Activated naive CD8-positive, alpha-beta T cell treated with anti-CD3 and anti-CD28 coated beads, Interleukin-2, amount 50 U/mL, for 24 hours (primary cell): ENCODE results near the gene CCN6.
"Not testable (repeated sequence)": the region's sequence is repeated elsewhere in the genome, so short reads cannot be mapped to it uniquely, and the experiment has no call there.

Experiments used
- ATAC-seq: fragments of 150-1000 bp; cut with Tn5 transposase; one replicate; pipeline ENCODE4 v1.10.0; 2021
- DNase-seq: peaks from one replicate; pipeline ENCODE4 v3.0.0; 2021
- H3K27ac Mint-ChIP-seq: one replicate; pipeline ENCODE4 v1.8.0; 2021; ENCODE audit warnings: mild to moderate bottlenecking, mixed read lengths
- H3K27me3 Mint-ChIP-seq: one replicate; pipeline ENCODE4 v1.8.0; 2021; ENCODE audit warnings: mixed read lengths
- H3K36me3 Mint-ChIP-seq: one replicate; pipeline ENCODE4 v1.8.0; 2021; ENCODE audit warnings: low read depth, mixed read lengths
- H3K4me1 Mint-ChIP-seq: one replicate; pipeline ENCODE4 v1.8.0; 2021; ENCODE audit warnings: mixed read lengths
- H3K4me3 Mint-ChIP-seq: one replicate; pipeline ENCODE4 v1.8.0; 2021; ENCODE audit warnings: mild to moderate bottlenecking, moderate library complexity, mixed read lengths
- H3K9me3 Mint-ChIP-seq: one replicate; pipeline ENCODE4 v1.8.0; 2021; ENCODE audit warnings: mixed read lengths

The CCN6 gene

DNA sequence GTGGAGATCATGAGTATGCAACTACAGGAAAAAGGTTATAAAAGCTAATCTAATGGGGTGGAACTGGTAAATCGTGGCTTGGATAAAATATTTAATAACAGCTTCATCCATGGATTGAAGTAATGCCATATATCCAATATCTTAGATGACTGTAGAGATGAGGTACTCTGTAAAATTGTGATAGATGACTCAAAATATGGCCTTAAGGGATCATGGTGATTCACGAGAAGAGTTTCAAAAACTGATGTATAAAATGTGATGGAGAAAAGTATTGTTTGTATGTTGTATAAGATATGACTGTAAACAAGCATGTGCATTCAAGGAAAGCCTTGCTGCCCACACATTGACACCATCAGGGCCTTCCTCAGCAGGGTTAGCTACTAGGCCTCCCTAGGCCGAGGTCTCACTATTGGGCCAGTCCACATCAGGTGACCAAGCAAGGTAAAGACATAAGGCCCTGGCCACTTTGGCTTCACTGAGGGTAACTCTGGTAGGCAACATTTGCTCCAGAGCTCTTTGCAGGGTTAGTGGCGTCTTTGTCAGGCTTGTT, 17.7 kb upstream of the CCN6 start:
- Mint-ChIP-seq H3K27me3 (no peaks in the 10 kb centered on the region), H3K27ac (peak overlapping the region; percentile 96), H3K4me1 (peaks cover 87% of the 10 kb centered on the region), H3K36me3 (peaks cover 2% of the 10 kb centered on the region), H3K4me3 (peak overlapping the region; percentile 53), H3K9me3 (no peaks in the 10 kb centered on the region)
- no peak for DNase-seq
- ATAC-seq, result peak; percentile 48

DNA sequence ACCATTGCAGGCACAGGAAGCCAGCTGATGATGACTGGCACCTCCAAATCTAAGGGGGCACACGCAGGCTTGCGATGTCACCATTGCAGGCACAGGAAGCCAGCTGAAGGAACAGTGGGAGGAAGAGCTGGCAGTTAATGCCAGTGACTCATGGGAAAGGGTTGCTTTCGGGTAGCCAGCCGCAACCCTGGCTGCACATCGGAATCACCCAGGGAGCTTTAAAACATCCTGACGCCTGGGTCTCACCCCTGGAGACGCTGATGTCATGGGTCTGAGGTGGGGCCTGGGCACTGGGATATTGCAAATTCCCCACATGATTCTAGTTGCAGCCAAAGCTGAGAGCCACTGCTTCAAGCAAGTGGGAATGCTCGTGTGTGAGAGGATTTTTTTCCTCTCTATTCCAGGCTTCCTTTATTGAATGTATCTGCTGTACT, 16.1 kb upstream of the CCN6 start:
- Mint-ChIP-seq H3K4me1 (peaks cover 87% of the 10 kb centered on the region), H3K27ac (peak overlapping the region; percentile 65), H3K27me3 (no peaks in the 10 kb centered on the region), H3K4me3 (no peak overlapping the region), H3K36me3 (peaks cover 2% of the 10 kb centered on the region), H3K9me3 (no peaks in the 10 kb centered on the region)
- ATAC-seq (peak; percentile 50), DNase-seq (peak; percentile 45)

DNA sequence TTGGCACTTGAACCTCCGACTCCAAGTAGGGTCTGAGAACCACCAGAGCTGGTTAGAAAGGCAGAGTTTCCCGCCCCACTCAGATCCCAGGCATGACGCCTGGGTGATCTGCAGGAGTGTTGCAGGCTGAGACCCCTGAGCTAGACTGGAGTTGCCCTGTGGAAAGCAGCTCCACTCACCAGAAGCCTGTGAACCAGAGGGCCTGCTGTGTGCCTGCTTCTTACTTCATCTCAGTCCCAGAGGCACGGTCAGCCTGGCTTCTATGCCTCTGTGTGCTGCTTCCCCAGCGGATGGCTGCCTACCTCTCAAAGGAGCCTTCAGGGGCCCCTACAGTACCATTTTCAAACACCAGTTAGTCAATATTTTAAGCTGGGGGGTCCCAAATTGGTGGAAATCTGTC, 15.6 kb upstream of the CCN6 start:
- no peak for DNase-seq
- Mint-ChIP-seq H3K36me3 (peaks cover 2% of the 10 kb centered on the region), H3K9me3 (no peaks in the 10 kb centered on the region), H3K4me3 (no peak overlapping the region), H3K4me1 (peaks cover 87% of the 10 kb centered on the region), H3K27me3 (no peaks in the 10 kb centered on the region), H3K27ac (peak overlapping the region; percentile 65)
- no peak for ATAC-seq

DNA sequence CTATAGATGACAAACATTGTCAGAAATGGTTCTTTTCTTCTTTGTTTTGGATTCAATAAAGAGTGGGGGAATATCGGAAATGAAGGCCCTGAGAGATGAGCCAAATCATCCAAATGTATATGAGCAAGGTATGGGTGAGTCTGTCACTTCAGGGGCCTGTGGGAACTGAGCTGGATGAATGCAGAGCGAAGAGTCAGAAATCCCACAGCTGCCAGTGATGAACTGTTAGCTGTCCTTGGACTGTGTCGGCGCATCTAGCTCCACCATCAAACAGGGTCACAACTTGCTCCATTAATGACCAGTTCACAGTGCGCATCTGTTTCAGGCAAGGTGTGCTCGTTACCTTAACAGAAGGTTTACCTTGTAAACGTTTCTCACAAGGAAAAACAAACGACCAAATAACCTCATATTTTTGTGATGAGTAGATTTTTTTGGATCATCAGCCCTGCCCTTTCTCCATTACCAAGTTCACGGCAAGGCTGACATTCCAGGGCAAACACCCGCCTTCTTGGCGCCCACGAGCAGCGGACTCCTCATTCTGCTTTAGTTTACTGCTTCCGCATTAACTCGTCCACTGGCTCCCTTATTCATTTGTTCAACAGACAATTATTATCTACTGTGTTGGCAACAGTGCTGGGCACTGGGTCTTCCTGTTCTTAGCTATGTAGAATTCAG, 15.0 kb upstream of the CCN6 start:
- Mint-ChIP-seq H3K4me3 (no peak overlapping the region), H3K27ac (no peak overlapping the region), H3K36me3 (peaks cover 2% of the 10 kb centered on the region), H3K4me1 (peaks cover 84% of the 10 kb centered on the region), H3K9me3 (no peaks in the 10 kb centered on the region), H3K27me3 (no peaks in the 10 kb centered on the region)
- DNase-seq (no peak), ATAC-seq (no peak)

DNA sequence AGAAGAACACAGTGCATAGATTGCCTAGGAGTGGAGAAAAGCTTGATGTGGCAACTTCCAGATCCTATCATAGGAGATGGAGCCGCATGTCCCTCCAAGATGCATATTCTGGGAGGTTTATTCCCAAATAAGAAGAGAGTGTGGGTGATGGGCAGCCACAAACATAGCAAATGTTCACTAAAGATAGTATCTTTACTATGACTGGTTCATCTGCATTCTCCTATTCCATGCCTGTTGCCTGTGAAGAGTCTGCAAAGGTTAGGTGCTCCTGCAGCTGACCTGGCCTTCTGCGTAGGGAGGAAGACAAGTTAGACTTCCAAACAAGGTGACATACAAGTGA, 14.5 kb upstream of the CCN6 start:
- H3K27ac Mint-ChIP-seq, result no peak overlapping the region
- peaks cover 84% of the 10 kb centered on the region for H3K4me1 Mint-ChIP-seq
- DNase-seq (no peak), ATAC-seq (no peak)
- H3K9me3 Mint-ChIP-seq, result no peaks in the 10 kb centered on the region
- no peak overlapping the region for H3K4me3 Mint-ChIP-seq
- peaks cover 2% of the 10 kb centered on the region for H3K36me3 Mint-ChIP-seq
- no peaks in the 10 kb centered on the region for H3K27me3 Mint-ChIP-seq

DNA sequence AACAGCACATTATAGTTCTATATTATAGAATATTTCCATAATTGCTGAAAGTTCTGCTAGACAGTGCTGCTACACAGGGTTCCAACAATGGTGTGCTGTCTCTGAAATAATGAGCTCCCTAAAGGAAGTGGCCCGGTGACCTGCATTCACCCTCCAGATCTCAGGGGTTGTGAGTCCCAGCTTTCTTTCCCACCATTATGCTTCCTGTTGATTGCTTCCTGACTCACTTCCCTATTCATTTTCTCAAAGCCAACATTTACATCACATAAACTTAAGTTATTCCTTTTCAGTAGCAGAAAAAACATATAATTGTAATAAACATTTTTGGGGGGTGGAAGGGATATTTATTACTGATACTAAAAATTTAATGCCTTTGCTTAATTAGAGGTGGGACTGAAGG, 12.9 kb upstream of the CCN6 start:
- peak overlapping the region; percentile 94 for H3K27ac Mint-ChIP-seq
- no peaks in the 10 kb centered on the region for H3K27me3 Mint-ChIP-seq
- H3K36me3 Mint-ChIP-seq, result peaks cover 2% of the 10 kb centered on the region
- no peak overlapping the region for H3K4me3 Mint-ChIP-seq
- peaks cover 73% of the 10 kb centered on the region for H3K4me1 Mint-ChIP-seq
- ATAC-seq, result no peak
- DNase-seq, result no peak
- no peaks in the 10 kb centered on the region for H3K9me3 Mint-ChIP-seq

DNA sequence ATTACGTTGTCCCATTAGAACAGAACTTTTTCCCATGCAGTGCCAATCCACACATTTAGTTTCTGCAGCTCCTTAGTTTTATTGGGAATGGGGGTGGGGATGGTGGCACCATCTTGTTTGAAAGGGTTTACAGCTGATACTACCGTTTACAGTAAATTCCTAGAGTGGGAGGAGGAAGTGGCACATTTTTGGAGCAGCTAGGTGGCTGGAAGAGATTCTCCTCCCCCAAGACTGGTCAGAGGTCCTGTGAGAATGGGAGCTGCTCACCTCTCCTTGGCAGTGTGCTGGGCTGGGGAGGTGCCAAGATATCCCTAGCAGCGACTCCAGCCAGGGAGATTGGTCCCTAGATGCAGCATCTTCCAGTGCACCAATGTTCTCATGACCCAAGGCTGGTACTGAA, 12.4 kb upstream of the CCN6 start:
- H3K27ac Mint-ChIP-seq, result peak overlapping the region; percentile 94
- ATAC-seq (no peak), DNase-seq (no peak)
- no peaks in the 10 kb centered on the region for H3K27me3 Mint-ChIP-seq
- peaks cover under 1% of the 10 kb centered on the region for H3K36me3 Mint-ChIP-seq
- no peaks in the 10 kb centered on the region for H3K9me3 Mint-ChIP-seq
- H3K4me1 Mint-ChIP-seq, result peaks cover 67% of the 10 kb centered on the region
- no peak overlapping the region for H3K4me3 Mint-ChIP-seq

DNA sequence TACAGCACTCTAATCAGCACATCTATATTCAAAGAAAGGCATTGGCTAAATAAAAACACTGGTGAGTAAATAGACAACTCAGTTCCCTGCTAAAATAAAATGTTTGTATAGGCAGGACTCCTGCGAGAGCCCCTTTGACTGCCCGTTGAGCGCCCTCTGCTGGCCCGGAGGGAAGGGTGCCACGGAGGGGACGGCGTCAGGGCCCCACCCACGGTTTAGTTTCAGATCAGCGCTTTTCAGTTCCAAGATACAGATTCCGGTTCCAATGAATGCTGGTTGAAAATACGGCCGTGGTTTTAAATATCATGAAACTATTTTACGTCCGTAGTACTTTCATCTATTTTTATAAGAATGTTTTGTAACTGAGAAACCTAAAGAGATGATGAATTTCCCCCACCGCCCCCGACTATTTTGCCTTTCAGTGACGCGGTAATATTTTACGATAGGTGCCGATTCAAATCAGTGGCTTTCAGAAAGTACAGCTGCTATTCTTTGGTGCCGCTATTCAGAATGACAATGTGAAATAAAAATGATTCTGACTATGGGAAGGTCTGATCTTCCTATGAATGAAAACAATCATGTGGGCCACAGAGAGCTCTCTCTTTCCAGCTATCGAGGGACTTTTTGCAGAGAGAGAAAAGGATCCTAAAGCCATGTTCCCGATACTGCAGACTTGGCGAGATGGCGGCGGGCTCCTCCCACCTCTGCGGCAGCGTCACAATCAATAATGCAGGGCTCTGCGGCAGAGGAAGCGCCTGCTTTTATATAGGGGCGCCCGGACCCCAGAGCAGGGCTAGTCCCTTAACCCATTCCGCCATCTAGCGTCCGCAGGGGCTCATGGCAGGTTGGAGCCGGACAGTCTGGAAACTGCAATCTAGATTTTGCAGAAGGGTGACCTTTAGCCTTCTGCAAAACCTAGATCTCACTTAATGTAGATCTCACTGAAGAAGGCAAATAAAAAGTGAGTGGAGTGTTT, 10.6 kb upstream of the CCN6 start:
- DNase-seq (peak; percentile 95), ATAC-seq (peak; percentile 97)
- Mint-ChIP-seq H3K4me1 (peaks cover 50% of the 10 kb centered on the region), H3K27ac (peak overlapping the region; percentile 94), H3K9me3 (no peaks in the 10 kb centered on the region), H3K4me3 (peak overlapping the region; percentile 86), H3K27me3 (no peaks in the 10 kb centered on the region), H3K36me3 (no peaks in the 10 kb centered on the region)

DNA sequence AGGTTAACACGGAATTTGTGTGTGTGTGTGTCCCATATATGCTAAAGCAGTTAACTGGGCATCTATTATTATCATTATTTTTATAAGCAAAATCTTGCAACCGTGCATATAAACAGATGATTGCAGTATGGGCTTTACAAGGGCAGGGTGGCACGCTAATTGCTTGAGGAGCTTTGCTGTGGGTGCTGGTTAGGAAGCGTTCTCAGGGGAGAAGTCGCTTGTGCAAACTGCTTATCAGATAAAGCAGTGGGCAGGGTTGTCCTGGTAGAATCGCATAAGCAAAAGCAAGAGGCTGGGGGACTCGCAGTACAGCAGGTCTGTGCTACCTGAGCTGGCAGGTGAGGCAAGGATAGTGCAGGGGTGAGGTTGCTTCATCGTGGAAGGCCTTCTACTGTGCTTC, 9.7 kb upstream of the CCN6 start:
- no peaks in the 10 kb centered on the region for H3K36me3 Mint-ChIP-seq
- H3K27ac Mint-ChIP-seq, result peak overlapping the region; percentile 94
- H3K4me1 Mint-ChIP-seq, result peaks cover 44% of the 10 kb centered on the region
- H3K27me3 Mint-ChIP-seq, result no peaks in the 10 kb centered on the region
- peak overlapping the region; percentile 86 for H3K4me3 Mint-ChIP-seq
- no peaks in the 10 kb centered on the region for H3K9me3 Mint-ChIP-seq
- ATAC-seq (no peak), DNase-seq (no peak)

DNA sequence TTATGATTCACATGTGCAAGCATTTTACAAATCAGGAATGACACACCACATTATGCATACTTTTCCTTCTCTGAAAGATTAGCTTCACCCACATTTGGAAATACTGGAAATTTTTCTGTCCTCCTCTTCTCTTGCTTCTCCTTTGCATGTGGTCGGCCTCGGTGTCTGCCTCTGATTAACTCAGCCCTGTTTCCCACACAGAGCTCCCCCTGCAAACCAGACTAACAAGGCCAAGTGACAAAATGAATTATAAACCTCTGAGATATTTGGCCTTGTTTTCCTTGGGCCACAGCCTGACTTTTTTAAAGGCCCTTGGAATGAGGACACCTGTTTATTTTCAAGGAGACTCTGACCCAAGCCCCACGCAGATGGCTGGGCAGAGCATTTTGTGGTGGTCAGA, 9.0 kb upstream of the CCN6 start:
- Mint-ChIP-seq H3K27me3 (no peaks in the 10 kb centered on the region), H3K36me3 (no peaks in the 10 kb centered on the region)

DNA sequence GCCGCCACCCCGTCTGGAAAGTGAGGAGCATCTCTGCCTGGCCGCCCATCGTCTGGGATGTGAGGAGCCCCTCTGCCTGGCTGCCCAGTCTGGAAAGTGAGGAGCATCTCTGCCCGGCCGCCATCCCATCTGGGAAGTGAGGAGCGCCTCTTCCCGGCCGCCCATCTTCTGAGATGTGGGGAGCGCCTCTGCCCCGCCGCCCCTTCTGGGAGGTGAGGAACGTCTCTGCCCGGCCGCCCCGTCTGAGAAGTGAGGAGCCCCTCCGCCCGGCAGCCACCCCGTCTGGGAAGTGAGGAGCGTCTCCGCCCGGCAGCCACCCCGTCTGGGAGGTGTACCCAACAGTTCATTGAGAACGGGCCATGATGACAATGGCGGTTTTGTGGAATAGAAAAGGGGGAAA, 6.4 kb upstream of the CCN6 start:
- H3K4me1 Mint-ChIP-seq, result peaks cover 16% of the 10 kb centered on the region
- H3K27me3 Mint-ChIP-seq, DNase-seq, H3K36me3 Mint-ChIP-seq, H3K4me3 Mint-ChIP-seq, ATAC-seq, H3K27ac Mint-ChIP-seq, H3K9me3 Mint-ChIP-seq: not testable (repeated sequence)

More for the DNA sequence above, 9.0 kb upstream of the CCN6 start:
- H3K4me3 Mint-ChIP-seq, result no peak overlapping the region
- no peaks in the 10 kb centered on the region for H3K9me3 Mint-ChIP-seq
- no peak overlapping the region for H3K27ac Mint-ChIP-seq
- DNase-seq (no peak), ATAC-seq (no peak)
- H3K4me1 Mint-ChIP-seq, result peaks cover 39% of the 10 kb centered on the region

DNA sequence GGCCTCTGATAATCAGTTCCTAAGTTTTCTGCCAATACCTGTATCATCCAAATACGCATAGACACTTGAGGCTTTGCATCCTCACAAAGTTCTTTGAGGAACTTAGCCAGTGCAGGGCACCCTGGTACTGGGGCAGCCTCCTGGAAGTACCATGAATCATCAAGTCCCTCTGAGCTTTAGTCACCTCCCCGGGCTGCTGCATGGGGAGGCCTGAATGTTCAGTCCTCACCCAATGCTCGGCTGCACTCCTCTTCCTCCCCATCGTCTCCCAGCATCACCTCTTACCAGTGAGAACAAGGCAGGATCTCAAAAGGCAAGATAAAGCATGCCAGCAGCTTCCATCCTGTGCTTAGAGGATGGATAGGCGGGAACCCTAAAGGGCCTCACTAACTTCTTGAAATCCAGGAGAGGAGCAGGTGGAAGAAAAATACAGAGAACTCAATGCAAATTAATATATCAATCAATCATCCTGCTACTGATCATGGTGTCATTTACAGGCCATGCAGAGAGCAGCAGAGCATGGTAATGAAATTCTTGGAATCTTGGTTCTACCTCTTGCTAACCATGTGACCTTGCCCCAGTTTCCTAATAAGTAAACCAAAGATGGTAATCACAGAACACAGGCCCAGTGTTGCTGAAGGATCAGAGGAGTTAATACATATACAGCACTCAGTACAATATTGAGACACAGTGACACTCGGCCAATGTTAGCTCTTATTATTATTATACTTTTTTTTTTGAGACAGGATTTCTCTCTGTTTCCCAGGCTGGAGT, 4.7 kb upstream of the CCN6 start:
- no peak overlapping the region for H3K27ac Mint-ChIP-seq
- H3K4me1 Mint-ChIP-seq, result peaks cover 6% of the 10 kb centered on the region
- H3K27me3 Mint-ChIP-seq, result no peaks in the 10 kb centered on the region
- no peak for DNase-seq
- ATAC-seq, result peak; percentile 75
- H3K36me3 Mint-ChIP-seq, result no peaks in the 10 kb centered on the region
- no peak overlapping the region for H3K4me3 Mint-ChIP-seq
- H3K9me3 Mint-ChIP-seq, result no peaks in the 10 kb centered on the region

DNA sequence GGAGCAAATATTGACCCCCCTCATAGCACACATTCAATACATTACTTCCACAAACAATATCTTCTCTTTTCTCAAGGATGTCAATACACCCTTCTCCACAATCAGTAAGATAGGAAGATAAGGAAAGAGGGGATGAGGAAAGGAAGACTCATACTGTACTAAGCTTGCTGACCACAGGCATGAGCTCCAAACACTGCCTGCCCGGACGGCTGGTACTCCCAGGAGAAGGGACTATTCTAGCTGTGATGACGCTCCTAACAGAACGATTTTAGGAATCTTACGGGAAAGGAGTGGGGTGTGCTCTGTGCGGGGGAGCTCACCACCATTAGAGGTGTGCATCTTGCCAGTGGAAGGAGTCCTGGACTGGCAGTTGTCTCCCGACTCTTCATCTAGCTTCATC, 3.9 kb upstream of the CCN6 start:
- Mint-ChIP-seq H3K36me3 (no peaks in the 10 kb centered on the region), H3K27ac (no peak overlapping the region), H3K27me3 (peaks cover 1% of the 10 kb centered on the region), H3K4me1 (peaks cover 1% of the 10 kb centered on the region), H3K4me3 (no peak overlapping the region), H3K9me3 (no peaks in the 10 kb centered on the region)
- DNase-seq (no peak), ATAC-seq (no peak)

DNA sequence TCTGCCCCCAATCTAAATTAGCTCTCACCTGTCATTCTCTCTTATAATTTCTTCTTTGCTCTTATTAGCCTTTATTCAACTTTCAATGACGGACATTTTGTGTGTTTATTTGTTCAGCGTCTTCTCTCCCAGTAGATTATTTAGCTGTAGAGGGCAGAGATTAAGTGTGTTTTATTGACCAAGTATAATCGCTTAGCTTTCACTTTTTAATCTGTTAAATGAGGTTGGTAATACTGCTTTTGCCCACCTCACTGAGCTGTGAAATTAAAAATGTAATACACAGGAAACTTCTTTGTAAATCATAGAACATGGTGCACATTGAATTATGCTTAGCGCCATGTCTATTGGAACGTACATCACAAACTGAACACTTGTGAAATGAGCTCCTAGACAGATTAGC, 3.5 kb upstream of the CCN6 start:
- H3K9me3 Mint-ChIP-seq, result no peaks in the 10 kb centered on the region
- DNase-seq, result no peak
- H3K4me3 Mint-ChIP-seq, result no peak overlapping the region
- peaks cover 4% of the 10 kb centered on the region for H3K27me3 Mint-ChIP-seq
- H3K4me1 Mint-ChIP-seq, result peaks cover 1% of the 10 kb centered on the region
- H3K36me3 Mint-ChIP-seq, result no peaks in the 10 kb centered on the region
- no peak for ATAC-seq
- H3K27ac Mint-ChIP-seq, result no peak overlapping the region
